GM18858 (cell line): ENCODE data around the gene GSTA3.
"Not testable (repeated sequence)": the region's sequence is repeated elsewhere in the genome, so short reads cannot be mapped to it uniquely, and the experiment has no call there.

Experiments used
- ATAC-seq: cut with Tn5 transposase; IDR thresholded peaks from one replicate; pipeline ENCODE4 v1.9.1; 2021; ENCODE audit not compliant: unreplicated experiment

Gene GSTA3

DNA sequence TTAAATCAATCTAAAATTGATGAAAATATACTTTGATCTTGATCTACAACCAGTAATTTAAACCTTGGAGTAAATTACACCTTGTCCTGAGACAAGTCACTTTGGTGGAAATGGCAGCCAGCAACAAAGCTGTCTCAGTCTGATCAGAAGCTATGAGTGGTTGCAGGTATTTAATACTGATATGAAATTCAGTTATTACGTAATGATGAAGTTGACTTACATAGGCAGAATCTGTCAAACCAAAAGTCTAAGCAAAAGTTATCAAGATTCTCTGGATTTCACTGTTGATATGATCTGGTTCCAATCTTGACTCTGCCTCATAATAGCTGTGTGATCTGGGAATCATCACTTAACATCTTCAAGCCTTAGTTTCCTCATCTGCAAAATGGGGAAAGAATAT, 41.3 kb downstream of the GSTA3 start:
- ATAC-seq = no peak

DNA sequence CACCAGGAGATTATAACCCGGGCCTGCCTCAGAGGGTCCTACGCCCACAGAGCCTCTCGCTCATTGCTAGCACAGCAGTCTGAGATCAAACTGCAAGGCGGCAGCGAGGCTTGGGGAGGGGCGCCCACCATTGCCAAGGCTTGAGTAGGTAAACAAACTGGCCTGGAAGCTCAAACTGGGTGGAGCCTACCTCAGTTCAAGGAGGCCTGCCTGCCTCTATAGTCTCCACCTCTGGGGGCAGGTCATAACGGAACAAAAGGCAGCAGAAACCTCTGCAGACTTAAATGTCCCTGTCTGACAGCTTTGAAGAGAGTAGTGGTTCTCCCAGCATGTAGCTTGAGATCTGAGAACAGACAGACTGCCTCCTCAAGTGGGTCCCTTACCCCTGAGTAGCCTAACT, 48.3 kb downstream of the GSTA3 start:
- ATAC-seq = not testable (repeated sequence)

DNA sequence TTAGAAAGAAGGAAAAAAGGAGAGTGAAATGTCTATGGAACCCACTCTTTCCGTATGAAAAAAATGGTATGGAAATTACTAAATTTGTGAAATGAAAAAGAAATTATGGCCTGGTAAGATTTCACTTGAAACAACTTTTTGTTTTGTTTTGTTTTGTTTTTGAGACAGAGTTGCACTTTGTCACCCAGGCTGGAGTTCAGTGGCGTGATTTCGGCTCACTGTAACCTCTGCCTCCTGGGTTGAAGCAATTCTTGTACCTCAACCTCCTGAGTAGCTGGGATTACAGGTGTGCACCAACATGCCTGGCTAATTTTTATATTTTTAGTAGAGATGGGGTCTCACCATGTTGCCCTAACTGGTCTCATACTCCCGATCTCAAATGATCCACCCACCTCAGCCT, 51.1 kb downstream of the GSTA3 start:
- ATAC-seq = no peak

DNA sequence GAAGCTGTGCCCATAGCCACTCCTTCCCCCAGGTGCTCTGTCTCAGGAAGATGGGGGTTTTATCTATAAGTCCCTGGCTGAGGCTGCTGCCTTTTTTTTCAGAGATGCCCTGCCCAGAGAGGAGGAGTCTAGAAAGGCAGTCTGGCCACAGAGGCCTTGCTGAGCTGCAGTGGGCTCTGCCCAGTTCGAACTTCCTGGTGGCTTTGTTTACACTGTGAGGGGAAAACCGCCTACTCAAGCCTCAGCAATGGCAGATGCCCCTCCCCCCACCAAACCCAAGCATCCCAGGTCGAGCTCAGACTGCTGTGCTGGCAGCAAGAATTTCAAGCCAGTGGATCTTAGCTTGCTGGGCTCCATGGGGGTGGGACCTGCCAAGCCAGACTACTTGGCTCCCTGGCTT, 53.4 kb downstream of the GSTA3 start:
- not testable (repeated sequence) for ATAC-seq

DNA sequence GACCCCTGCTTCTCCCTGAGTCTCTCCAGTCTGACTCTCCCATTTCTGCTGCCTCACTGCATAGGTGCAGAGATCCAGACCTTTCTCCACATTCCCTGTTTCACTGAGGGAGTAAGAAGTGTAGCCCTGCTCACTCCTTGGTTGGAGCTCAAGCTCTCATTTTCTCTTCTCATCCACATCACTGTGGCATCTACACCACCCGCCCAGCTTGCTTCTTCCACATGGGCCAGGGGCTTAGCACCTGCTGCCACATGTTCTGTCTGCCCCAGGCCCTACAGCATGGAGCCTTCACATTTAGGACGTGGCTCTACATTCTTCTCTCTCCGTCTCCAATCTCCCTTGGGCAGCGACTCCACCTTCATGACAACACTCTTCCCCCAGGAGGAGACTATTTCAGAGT, 60.4 kb downstream of the GSTA3 start:
- no peak for ATAC-seq
